ENCODE measurements around the gene LMO4.

LMO4 gene, protein sequence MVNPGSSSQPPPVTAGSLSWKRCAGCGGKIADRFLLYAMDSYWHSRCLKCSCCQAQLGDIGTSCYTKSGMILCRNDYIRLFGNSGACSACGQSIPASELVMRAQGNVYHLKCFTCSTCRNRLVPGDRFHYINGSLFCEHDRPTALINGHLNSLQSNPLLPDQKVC

DNA sequence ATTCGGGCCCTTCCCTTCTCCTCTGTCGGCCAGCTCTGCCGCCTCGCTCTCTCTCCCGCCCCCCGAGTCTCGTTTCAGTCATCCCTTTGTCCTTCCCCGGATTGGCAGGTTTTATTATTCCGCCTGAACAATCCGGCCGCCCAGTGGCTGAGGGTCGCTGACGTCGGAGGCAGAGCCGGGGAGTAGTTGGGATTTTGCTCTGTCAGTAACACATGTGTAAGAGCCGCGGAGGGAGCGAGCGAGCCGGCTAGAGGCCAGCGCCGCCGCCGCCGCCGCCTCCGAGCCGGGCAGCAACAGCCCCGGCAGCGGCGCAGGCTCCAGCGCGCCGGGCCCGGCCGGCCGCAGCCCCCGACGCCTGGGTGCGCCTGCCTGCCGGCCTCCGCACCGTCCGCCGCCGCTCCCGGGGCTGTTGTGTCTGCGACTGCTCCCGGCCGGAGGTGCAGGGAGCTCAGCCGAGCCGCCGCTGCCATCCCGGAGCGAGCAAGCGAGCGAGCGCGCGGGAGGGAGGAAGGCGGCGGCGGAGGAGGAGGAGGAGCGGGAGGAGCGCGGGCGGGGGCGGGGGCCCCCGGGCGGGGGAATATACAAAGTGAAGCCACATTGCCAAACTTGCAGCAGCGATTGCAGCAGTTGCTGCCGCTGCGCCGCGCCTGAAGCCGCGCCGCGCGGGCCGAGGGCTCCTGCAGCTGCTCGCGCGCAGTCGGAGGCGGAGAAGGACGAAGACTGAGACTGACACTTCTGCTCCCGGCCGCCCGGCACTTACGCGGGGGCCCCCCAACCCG, at the start of gene LMO4:
LMO4 (plus strand) TSS at position 609 of the 779 bp plus-strand sequence. CDS start 3,136 bp downstream, outside the sequence.
- DNase-seq, result peak; percentile 96

DNA sequence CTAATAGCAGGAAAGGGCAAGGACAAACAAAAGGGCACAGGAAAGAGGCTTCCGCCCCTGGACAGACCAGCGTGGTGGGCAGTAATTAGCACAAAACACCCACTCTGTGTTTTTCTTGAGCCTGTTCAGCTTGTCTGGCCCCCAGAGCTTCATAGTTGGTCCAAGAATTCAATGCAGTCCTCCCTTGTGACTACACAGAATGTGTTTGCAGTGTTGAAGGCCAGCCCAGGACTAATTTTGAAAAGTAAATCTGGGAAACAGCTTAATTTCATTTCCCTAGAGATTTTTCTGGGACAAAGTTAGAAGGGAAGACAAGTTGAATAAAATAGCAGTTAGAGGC, 49.2 kb upstream of the LMO4 start:
- DNase-seq, result no peak

DNA sequence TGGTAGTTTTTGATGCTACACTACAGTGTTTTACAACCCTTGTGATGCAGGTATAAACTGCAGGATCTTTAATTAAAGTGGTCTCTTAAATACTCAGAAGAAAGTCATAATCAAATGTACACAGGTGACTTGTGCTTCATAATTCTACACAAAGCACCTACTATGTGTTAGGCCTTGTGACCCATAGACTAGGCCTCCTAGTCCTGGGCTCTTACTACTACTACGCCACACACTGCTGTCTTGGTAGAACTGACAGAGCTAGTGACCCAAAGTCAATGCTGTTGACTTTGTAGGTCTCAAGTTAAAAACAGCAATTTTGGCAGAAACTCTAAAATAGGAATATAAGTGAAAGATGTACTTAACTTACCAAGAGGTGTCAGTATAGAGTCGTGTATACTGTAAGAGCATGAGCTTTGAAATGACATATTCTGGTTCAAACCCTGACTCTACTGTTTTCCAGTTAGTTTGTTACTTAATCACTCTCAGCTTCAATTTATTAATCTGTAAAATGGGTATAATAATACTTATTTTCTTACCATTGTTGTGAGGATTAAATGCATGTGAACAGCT, 48.6 kb upstream of the LMO4 start:
- peak; percentile 13 for DNase-seq

DNA sequence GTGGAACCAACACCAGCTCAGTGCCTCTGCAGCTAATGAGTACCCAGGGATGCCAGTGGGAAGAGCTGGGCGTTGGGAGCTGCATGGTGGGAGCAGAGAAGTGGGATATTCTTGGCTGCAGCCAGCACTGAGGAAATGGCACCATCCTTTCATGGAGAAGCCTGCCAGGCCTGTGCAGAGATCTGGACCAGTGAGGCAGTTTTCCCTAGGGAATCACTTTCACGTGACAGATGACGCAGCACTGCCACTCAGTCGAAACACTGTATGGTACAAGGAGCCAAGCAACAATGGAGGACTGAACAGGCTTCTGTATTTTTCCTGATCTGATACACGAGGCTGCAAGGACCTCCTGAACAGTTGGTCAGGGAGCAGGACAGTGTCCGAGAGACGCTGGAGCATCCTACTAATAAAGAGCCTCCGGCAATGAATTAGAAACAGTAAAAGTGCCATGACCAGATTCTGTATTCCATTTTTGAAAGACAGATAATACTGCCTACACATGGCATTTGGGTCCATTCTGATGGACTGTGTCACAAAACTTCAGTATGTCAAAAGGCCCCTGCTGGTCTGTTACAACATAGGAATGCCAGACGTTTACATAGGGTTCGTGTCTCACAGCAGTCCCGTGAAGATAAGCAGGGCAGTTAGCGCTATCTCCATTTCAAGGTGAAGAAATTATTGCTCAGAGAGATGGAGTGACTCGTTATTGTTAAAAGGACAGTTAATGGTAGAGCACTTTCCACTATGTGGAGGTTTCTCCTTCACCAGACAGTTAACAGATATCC, 44.0 kb upstream of the LMO4 start:
- peak; percentile 3 for DNase-seq

DNA sequence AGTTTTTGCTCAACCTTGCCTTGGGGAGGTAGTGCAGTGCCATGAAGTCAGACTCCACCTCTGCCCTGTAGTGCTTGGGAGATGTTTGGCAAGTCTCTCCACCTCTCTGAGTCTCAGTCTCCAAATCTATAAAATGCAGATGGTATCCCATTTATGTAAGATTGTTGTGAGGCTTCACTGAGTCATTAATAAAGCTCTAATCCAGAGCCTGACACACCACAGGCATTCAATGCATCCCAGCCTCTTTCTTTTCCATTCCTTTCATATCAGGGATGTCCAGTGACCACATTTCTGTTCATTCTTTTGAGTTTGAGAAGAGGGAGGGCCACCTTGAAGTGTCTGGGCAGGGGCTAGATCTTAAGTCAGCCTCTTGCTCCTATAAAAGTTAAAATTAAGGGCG, 37.6 kb upstream of the LMO4 start:
- no peak for DNase-seq

DNA sequence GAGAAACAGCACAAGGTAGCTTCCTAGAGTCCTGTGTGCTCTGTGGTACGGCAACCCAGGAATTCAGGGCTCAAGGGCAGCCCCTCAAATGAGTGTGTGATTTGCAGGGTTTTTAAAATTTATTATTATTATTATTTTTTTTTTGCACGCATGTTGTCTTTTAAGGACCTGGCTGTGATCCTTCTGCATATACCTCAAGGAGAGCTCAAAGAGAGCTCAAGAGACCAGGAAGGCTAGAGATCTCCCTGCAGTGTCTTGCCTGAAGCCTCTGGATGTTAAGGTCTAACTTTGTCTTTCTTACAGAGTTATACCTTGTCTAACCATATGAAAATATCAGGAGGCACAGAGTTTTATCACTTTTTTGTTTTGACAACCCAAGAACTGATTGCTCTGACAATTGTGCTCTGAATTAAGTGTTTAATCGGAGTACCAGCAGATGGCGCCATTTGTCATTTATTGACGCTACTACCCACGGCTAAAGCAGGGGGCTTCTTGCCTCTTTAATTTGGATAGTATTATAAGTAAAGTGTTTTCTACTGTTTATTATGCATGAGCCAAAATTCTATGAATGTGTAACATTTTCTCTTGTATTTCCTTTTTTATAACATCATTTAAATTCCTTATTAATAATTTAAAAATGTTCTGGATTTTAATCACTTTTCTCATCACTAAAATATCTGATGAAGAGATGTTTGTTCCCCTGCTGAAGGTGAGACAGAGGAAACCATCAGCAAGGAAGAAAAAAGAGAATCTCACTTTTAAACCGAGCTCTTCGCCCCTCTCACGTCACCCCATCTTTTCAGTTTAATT, 35.8 kb upstream of the LMO4 start:
- peak; percentile 71 for DNase-seq

DNA sequence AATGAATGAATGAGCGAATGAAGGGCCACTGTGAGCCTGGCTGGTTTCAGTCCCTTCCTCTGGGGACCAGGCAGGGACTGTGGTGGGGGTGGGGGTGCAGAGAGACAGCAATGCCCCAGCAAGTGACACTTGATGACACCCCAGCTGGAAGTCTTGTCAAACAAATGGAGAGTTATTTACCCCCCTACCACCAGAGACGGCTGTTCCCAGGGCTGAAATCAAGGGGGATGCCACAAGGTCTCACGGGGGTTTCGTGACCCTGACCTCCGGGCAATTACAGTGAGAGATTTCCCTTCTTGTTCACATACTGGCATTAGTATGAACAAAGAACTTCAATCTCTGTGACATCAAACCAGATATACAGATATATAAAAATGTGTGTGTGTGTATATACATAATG, 34.0 kb upstream of the LMO4 start:
- no peak for DNase-seq

DNA sequence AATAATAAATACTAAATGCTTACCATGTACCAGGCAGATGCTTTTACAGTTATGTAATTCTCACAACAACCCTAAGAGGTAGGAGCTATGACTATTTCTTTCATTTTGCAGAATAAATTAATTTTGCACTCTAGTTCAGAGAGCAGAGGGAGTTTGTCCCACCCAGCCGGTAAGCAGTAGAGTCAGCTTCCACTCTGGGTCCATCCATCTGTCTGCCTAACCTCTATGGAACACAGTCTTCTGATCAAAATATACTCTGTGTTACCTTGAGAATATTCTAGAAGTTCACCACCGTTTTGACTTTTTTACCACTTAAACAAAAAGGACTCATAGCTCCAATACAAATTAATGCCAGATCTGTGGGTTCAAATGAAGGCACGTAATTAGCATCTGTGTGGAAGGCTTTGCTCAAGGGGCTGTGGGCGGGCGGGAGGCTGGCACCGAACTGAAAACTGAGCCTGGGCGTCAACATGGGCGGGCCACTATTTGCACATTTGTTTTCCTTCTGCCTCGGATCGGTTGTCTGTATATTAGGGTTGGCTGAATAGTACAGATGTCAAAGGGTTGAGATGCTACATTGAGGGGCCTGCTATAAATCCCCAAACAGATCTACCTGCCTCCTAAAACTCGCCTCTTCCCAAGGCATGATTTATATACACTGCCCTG, 33.1 kb upstream of the LMO4 start:
- peak; percentile 65 for DNase-seq

DNA sequence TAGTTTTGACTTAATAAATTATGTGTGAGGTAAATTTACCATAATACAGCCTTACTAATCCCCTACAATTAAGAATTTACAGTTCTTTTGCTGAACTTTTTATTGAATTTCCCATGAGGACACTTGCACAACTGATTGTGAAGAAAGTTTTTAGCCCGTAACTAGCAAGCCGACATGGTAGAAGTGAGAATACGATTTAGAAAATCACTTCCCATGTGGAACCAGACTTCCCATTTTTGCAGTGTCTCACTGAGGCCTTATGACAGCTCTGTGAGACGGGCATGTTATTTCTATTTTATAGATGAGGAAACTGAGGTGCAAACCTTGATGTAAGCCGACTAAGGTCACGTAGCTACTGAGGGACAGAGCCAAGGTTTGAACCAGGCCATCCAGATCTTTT, 32.5 kb upstream of the LMO4 start:
- DNase-seq, result no peak

DNA sequence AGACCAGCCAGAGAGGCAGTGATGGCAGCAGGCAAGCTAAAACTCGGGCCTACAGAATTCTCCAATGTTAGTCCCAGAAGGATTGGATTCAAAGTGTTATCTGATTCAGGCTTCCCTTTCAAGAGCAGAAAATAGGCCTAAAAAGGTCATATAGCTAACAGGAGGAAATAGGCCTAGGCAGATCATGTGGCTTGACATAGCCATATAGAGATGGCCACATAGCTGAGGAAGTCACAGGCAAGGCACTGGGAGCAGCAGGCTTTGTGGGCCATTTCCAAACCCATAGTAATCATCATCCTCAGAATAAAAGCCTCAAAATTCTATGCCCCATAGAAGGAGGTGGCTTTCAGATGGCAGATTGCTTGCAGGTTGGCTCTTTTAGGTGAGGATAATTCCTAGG, 29.0 kb upstream of the LMO4 start:
- no peak for DNase-seq

DNA sequence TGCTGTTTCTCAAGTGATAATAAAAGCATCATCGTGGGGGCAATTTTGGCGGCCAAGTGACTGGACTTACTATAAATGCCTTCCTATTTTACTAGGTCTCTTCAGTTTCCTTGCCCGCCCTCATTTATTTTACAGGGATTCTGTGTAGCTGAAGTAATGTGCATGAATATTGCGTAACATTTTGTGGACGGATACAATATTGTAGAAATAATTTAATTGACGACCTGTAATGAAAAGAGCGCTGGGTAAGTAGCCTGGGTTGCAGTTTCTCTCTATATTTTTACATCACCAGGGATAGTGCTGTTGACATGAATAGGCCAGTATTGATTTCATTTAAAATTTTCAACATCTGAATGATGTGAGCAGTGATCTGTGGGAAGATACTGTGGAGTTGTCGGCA, 28.1 kb upstream of the LMO4 start:
- DNase-seq, result no peak

DNA sequence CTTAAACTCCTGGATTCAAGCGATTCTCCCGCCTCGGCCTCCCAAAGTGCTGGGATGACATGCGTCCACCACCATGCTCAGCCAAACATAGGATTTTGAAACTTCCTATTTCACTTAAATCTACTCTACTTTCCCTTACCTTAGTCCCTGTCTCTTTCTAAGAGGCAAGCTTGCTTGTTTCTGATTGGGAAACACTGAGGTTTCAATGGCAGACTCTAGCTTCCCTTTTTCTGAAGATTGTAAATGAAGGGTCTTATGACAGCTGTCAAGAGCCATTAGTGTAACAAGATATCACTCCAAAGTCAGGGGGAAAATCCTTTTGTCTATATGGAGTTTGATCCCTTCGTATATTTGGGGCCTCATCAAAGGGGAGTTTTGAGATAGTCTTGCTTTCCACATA, 23.5 kb upstream of the LMO4 start:
- no peak for DNase-seq

DNA sequence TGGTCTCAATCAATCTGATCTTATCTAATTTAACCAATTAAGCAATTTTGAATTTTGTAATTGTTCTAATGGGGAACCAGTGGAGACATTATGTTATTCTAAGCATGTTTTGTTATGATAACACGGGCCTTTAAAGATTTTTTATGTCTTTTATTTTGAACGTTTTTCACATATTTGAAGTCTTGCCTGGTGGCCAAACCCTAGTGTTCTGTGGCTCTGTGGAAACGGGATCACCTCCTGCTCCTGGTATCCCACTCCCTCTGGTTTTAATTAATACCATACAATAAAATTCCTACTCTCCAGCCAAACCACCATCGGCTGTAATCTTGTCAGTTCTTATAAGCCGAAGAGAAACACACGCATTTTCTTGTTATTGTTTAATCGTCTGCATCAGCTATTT, 22.9 kb upstream of the LMO4 start:
- DNase-seq, result no peak

DNA sequence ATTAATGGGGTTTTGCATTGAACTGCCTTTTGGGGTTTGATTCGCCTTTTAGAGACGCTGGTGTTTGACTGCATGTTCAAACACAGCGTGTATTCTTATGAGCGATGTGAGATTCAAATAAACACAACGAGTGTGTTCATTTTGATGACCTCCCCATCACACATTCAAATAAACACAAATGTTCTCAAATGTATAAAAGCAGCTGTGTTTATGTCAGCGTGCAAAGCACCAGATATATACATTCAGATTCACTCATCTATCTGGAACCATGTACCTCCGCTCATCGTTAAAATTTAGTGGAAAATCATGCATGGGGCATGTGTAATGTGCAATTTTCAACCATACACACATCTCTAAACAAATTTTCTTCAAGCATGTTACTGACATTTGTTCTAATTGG, 21.4 kb upstream of the LMO4 start:
- DNase-seq, result no peak

DNA sequence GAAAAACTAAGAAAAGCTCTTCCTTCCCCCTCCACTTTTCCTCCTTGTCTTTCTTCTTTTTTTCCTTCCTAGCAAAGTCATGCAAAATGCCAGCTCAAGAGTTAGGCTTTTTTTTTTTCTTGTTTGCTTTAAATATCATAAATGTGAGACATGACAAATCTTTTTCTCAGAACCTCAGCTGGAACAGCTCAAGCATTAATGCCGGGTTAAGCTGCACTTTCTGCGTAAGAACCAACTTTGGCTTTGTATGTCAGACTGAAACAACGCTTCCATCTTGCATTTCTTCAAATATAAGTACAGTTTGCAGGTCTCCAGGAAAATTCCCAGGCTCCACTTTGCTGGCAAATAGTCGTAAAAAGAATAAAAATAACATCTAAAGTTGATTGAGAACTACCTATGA, 20.7 kb upstream of the LMO4 start:
- no peak for DNase-seq

DNA sequence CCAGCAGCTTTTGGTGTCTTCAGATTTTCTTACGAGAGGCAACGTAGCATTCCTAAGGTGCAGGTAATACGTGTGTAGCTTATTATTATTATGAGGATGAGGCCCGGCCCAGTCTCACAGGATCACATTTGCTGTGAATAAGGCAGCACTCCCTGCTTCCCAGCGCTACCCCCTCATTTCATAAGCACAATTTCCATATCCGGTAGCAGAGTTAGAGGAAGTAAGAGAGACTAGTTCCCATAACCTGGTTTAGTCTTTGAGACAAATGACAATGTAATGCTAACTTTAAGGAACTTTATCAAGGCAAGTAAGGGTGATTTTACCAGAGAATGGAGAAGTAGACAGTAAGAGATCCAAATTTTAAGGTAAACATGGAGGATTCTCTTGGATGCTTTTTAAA, 14.6 kb upstream of the LMO4 start:
- no peak for DNase-seq

DNA sequence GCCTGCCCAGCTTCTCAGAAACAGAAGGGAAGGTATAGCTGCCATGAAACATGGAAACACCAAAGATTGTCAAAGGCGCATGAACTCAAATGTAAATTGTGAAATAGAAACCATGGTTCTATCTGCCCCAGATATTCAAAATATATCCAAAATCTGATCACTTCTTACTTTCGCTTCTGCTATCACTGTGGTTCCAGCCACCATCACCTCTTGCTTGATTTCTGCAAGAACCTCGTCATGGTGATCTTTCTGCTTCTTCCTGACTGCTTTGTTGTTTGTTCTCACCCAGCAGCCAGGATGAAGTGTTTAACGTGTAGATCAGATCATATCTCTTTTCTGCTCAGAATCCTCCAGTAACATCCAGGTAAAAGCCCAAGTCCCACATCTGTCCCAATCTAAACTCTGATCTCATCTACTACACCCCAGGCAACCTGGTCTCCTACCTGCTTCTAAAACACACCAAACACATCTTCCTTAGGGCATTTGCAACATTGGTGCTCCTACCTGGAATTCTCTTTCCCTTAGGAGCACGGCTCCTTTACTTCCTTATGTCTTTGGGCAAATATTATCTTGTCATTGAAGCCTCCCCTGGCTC, 10.5 kb upstream of the LMO4 start:
- no peak for DNase-seq

DNA sequence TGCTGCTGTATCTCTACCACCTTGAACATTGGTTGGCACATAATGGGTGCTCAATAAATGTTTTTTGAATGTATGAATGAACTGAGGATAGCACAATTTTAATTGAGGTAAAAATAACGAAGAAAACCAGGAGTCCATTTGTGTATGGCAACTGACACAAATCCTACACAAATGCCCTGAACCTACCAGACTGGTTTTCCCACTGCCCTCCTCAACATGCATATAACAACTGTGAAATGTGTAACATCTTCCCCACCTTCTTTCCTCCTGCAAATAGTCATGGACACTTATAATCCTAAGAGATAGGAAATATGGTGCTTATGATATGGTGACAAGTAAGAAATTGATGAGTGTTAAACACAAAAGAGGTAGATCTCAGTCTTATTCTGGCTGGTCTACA, 9.9 kb upstream of the LMO4 start:
- no peak for DNase-seq

DNA sequence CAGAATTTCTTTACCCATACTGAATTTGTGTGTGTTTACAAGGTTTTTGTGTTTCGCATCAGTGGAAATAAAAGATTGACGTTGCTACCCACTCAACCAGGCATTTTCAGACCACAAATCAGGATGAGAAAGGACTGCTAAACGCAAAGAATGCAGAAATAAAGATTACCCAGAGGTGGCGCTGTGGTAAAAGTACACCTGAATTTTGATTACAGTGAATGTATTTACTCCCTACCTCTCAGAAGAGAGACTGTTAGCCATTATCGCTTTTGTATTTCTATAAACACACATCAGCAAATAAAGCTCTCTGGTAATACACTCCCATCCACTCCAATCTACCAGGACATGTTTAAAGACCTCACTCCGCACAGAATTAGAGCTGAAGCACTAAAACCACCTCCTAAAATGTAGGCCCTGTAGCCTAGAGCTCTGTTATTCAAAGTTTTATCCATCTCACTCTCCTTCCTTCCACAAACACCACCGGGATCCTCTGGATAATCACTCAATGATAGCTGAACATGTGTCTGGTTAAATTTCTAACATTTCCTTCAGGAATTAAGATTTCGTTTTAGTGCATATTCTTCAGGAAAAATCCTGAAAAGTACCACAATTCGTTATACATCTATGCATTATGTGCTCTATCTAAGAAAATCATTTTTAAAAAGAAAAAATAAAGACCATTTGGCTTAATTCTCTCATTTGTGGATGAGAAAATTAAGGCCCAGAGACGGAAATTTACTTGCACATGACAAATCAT, 2.5 kb upstream of the LMO4 start:
- peak; percentile 78 for DNase-seq

DNA sequence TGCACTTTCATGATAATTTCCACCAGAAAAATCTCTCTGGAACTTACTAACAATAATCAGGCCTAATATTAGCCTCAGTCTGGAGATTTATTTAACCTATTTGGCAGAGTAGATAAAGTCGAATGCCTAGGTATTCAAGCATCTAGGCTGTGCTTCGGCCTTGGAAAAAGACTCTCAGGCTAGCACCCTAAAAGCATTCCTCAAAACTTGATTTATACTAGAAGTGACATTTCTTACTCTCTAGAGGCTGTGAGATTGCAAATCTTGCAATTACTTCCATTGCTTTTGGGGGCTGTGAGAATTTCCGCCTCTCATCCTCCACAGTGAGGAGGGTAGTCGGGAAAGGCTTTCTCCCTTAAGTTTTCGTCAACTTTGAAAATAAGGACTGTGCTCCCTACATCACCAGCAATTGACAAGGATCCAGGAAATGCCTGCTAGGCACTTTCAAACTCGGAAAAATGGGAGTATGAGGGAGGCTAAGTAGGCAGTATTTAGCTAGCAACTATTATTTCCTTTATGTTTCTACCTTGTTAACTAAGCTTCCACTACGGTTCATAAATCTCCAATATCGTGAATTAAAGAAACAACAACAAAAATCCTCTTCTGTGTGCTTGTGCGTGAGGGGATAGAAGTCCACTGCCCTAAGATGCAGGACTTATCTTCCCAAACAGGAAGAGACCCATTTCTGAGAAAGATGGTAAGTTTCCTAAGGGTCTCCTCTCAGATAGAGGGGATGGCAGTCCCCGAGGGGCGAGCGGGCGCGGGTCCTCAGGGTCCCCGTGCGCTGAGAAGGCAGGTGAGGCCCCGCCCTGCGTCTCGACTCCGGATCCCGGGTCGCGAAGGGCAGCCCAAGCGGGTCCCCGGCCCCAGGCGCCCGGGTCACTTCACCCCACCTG, 1.1 kb upstream of the LMO4 start:
- peak; percentile 58 for DNase-seq
